Activated CD4-positive, alpha-beta T cell treated with anti-CD3 and anti-CD28 coated beads, Interleukin-2, Interleukin-6, amounts not matched to agents 100 ng/mL and 50 ng/mL, durations not matched to agents 16 hours and 8 hours (primary cell): Measurements from ENCODE around the gene KCNC3.

Source experiments
- DNase-seq: peaks from one replicate; pipeline ENCODE4 v3.0.0-alpha.2; 2020

Gene KCNC3

GRCh38 chr19:50309396-50310125, 19.6 kb downstream of the KCNC3 start:
- no peak for DNase-seq

GRCh38 chr19:50308991-50309390, 20.2 kb downstream of the KCNC3 start:
- no peak for DNase-seq

GRCh38 chr19:50303558-50303957, 25.6 kb downstream of the KCNC3 start:
- DNase-seq, result no peak

GRCh38 chr19:50301607-50301971, 27.6 kb downstream of the KCNC3 start:
- no peak for DNase-seq

- DNase-seq, result peak; percentile 75
Measured at GRCh38 chr19:50300814-50301606, 28.2 kb downstream of the KCNC3 start.

GRCh38 chr19:50300051-50300450, 29.1 kb downstream of the KCNC3 start:
- no peak for DNase-seq

GRCh38 chr19:50293263-50294004, 35.7 kb downstream of the KCNC3 start:
- no peak for DNase-seq

- DNase-seq, result no peak
Measured at GRCh38 chr19:50292216-50292827, 36.9 kb downstream of the KCNC3 start.

GRCh38 chr19:50290775-50291174, 38.4 kb downstream of the KCNC3 start:
- no peak for DNase-seq

- no peak for DNase-seq
Measured at GRCh38 chr19:50290011-50290410, 39.2 kb downstream of the KCNC3 start.

- no peak for DNase-seq
Measured at GRCh38 chr19:50288954-50289353, 40.2 kb downstream of the KCNC3 start.

- DNase-seq, result no peak
Measured at GRCh38 chr19:50287331-50287730, 41.8 kb downstream of the KCNC3 start.

GRCh38 chr19:50286443-50286842, 42.7 kb downstream of the KCNC3 start:
- no peak for DNase-seq

- DNase-seq, result no peak
Measured at GRCh38 chr19:50285833-50286232, 43.3 kb downstream of the KCNC3 start.

- DNase-seq, result no peak
Measured at GRCh38 chr19:50281491-50281890, 47.7 kb downstream of the KCNC3 start.

GRCh38 chr19:50280983-50281382, 48.2 kb downstream of the KCNC3 start:
- no peak for DNase-seq

GRCh38 chr19:50280074-50280473, 49.1 kb downstream of the KCNC3 start:
- no peak for DNase-seq

GRCh38 chr19:50277966-50278580, 51.1 kb downstream of the KCNC3 start:
- DNase-seq, result no peak

- no peak for DNase-seq
Measured at GRCh38 chr19:50276370-50277063, 52.7 kb downstream of the KCNC3 start.

GRCh38 chr19:50275577-50276368, 53.4 kb downstream of the KCNC3 start:
- no peak for DNase-seq

GRCh38 chr19:50273821-50274220, 55.4 kb downstream of the KCNC3 start:
- DNase-seq, result no peak
